ENCODE results near the gene YARS1. TPM values are rescaled to one million over a fixed set of nuclear protein-coding genes. Genes with fewer than 3 reads are reported as not detected.

The YARS1 gene
- total RNA-seq, 3 donors from 2014 or later = 47.0 to 66.7 (median 54.8) TPM

DNA sequence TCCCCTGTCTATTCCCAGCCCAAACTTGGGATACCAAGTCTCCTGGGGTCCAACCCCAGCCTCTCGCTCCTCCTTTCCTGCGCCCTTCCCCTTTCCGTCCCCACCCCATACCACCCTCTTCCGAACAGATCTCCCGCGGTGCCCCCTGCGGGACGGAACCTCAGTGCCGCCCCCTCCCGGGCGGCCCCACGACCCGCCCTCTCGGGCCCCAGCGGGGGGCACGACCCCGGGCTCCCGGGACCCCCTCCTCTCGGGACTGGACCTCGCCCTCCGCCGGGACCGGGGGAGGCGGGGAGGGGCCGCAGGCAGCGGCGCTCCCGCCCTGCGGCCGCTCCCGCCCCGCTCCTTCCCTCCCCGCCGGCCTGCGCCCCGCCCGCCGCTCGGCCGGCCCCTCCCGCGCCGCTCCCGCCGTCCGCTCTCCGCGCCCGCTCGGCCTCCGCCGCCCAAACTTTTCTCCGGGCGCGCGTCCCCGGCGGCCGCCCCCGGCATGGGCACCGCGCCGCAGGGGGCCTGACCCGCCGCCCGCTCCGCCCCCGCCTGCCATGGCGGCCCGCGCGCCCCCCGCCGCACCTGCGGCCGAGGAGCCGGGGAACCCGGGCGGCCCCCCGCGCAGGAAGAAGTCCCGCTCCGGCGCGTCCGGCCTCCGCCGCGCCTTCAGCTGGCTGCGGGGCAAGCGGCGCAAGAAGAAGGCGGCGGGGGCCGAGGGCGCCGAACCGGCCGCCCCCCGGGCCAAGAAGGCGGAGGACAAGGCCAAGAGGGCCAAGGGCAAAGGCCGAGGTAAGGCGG is 75.6 kb downstream of the YARS1 start:
- ATAC-seq (peak; percentile 63), DNase-seq (peak in 2 of 3 donors; percentile 61 to 81)
- Histone ChIP-seq H3K4me1 (ENCODE audit: low read depth) (peaks cover 17% of the 10 kb centered on the region), H3K4me3 (peak overlapping the region; percentile 84), H3K9me3 (no peaks in the 10 kb centered on the region), H3K36me3 (ENCODE audit: low read depth) (no peaks in the 10 kb centered on the region)
- TF ChIP-seq, protein P1, sequence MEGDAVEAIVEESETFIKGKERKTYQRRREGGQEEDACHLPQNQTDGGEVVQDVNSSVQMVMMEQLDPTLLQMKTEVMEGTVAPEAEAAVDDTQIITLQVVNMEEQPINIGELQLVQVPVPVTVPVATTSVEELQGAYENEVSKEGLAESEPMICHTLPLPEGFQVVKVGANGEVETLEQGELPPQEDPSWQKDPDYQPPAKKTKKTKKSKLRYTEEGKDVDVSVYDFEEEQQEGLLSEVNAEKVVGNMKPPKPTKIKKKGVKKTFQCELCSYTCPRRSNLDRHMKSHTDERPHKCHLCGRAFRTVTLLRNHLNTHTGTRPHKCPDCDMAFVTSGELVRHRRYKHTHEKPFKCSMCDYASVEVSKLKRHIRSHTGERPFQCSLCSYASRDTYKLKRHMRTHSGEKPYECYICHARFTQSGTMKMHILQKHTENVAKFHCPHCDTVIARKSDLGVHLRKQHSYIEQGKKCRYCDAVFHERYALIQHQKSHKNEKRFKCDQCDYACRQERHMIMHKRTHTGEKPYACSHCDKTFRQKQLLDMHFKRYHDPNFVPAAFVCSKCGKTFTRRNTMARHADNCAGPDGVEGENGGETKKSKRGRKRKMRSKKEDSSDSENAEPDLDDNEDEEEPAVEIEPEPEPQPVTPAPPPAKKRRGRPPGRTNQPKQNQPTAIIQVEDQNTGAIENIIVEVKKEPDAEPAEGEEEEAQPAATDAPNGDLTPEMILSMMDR (IDR thresholded peaks at IDR 0.05) = no peak
- intact Hi-C loops (cut with DNase I, micrococcal nuclease) = no loop called here

DNA sequence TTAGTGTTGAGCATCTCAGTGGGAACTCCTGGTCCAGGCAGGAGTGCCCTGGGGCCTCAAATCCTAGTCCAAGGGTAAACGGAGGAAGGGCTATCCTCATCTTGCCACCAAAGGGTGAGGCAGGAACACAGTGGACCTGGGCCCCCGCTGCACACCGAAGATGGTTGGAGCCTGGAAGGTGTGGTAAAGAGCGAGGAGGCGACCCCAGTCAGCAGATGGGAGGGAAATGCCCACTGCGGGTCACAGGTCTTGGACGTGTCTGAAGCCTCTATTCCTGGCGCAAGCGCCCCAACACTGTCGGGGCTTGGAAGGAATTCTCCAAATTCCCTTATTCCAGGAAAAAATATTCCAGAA is 76.1 kb downstream of the YARS1 start:
- TF ChIP-seq, protein P1 (IDR thresholded peaks at IDR 0.05) = no peak
- H3K36me3 ChIP-seq (ENCODE audit: low read depth) = no peaks in the 10 kb centered on the region
- intact Hi-C loops (cut with DNase I, micrococcal nuclease) = no loop called here
- ATAC-seq (no peak), DNase-seq (peak in 2 of 3 donors; percentile 57 to 58)
- H3K4me3 ChIP-seq = peak overlapping the region; percentile 84
- H3K9me3 ChIP-seq = no peaks in the 10 kb centered on the region
- H3K4me1 ChIP-seq (ENCODE audit: low read depth) = peaks cover 20% of the 10 kb centered on the region

DNA sequence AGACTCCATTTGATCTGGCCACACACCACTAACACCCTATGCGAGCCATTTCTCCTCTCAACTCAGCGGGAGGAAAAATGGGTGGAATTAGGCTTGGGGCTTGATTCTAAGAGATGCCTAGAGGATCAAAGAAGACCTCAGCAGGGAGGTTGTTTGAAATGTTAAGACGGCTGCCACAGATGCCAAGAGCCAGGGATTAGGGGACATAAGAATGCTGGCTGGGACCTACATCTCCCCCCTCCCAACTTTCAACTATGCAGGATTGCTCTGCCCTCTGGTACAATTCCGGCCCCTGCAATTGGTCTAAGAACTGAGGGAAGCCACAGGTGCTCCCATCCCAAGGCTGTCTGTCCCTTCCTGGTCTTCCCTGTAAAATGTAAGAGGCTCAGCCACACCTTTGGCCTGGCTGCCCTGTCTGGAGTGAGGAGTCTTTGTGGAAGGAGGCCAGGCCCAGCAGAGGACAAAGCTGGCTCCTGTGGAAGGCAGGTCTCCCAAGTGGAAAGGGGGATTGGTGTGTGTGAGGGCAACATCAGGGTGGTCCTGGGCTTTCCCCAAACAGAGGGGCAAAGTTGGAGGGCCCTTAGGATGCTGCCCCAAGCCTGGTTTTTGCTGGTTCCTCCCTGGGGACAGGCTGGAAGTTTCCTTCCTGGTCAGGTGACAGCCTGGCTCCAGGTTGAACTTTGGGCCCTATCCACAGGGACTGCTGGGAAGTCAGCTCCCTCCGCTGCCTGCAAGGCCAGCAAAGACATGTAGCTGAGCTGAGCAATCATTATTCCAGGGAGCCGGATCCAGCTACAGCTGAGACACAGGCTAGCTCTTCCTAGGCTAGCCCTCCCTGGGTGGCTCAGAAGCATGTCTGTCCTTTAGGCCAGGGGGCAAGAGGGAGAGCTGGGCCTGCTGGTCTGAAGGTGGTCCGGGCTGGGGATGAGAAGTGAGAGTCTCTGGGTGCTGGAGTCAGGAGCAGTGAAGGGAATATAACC is 80.1 kb downstream of the YARS1 start:
- Histone ChIP-seq H3K9me3 (no peaks in the 10 kb centered on the region), H3K36me3 (ENCODE audit: low read depth) (no peaks in the 10 kb centered on the region), H3K4me1 (ENCODE audit: low read depth) (peaks cover 16% of the 10 kb centered on the region), H3K4me3 (no peak overlapping the region)
- TF ChIP-seq, protein P1 (IDR thresholded peaks at IDR 0.05) = no peak
- intact Hi-C loops (cut with DNase I, micrococcal nuclease) = no loop called here
- peak; percentile 90 for ATAC-seq
- DNase-seq = peak; percentile 83 to 85 (median 84)

DNA sequence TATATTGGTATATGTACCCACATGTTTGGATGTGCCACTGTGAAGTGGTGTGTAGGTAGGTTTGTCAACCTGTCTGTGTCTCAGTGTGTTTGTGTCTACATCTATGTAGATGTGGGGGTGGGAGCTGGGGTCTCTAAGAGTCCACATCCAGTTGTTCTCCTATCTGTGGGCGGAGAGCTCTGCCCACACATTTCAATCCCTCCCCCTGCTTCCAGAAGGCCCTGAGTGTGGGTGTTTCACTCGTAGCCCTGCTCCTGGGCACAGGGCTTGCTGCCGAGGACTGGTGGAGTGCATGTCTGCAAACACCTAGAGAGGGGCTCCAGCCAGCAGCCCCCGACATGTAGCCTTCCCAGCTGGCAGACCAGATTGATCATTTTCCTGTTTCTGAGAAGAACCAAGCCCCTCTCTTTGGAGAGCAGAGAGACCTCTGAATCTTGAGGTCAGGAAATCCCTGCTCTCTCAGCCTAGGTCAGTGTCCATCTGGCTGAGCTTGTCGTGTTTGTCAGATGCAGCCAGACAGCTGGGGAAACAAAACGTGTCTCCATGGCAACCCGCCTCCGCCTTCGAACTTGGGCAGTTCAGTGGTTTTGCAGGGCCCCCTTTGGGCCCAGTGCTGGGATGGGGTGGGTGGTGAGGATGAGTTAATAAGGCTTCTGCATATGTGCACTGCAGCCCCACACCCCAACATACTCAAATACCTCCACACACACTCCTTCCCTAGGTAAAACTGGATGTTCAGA is 83.4 kb downstream of the YARS1 start:
- TF ChIP-seq, protein P1 (IDR thresholded peaks at IDR 0.05) = no peak
- intact Hi-C loops (cut with DNase I, micrococcal nuclease) = no loop called here
- Histone ChIP-seq H3K36me3 (ENCODE audit: low read depth) (no peaks in the 10 kb centered on the region), H3K9me3 (no peaks in the 10 kb centered on the region), H3K4me3 (no peak overlapping the region), H3K4me1 (ENCODE audit: low read depth) (peaks cover 19% of the 10 kb centered on the region)
- peak in 1 of 3 donors; percentile 33 for DNase-seq
- ATAC-seq = no peak

Data from mucosa of descending colon (tissue), 3 donors.